MM.1S (cell line): Measurements from ENCODE around the gene MNAT1.

Experiments used
- DNase-seq: peaks from one replicate; pipeline ENCODE4 v3.0.0-alpha.2; 2015
- H2AFZ ChIP-seq: fragments of 300-600 bp; sonication (generic); 2 replicates; pipeline ENCODE4 v1.6.0; 2016; ENCODE audit warnings: antibody characterized with exemption, low read length
- H3F3A ChIP-seq: fragments of 300-600 bp; sonication (generic); 2 replicates; pipeline ENCODE4 v1.6.1; 2016; ENCODE audit warnings: mild to moderate bottlenecking, antibody characterized with exemption, low read length, moderate library complexity, mixed read lengths; ENCODE audit not compliant: insufficient read depth
- H3K27ac ChIP-seq: fragments of 300-600 bp; sonication (generic); 2 replicates; pipeline ENCODE4 v1.5.1; 2016; ENCODE audit warnings: mild to moderate bottlenecking, low read length
- H3K27me3 ChIP-seq: fragments of 300-600 bp; sonication (generic); replicated peaks from 2 replicates; pipeline ENCODE4 v1.6.0; 2016; ENCODE audit warnings: low read length; ENCODE audit not compliant: insufficient read depth
- H3K36me3 ChIP-seq: fragments of 300-600 bp; sonication (generic); replicated peaks from 2 replicates; pipeline ENCODE4 v1.6.1; 2016; ENCODE audit warnings: mild to moderate bottlenecking, low read length, mixed read lengths; ENCODE audit not compliant: insufficient read depth
- H3K4me1 ChIP-seq: fragments of 300-600 bp; sonication (generic); 2 replicates; pipeline ENCODE4 v1.6.1; 2016; ENCODE audit warnings: low read length, mixed read lengths
- H3K4me2 ChIP-seq: fragments of 300-600 bp; sonication (generic); 2 replicates; pipeline ENCODE4 v1.6.0; 2016; ENCODE audit warnings: low read depth, low read length
- H3K4me3 ChIP-seq: fragments of 300-600 bp; sonication (generic); 2 replicates; pipeline ENCODE4 v1.5.1; 2016; ENCODE audit warnings: low read length, mixed read lengths
- H3K79me2 ChIP-seq: fragments of 300-600 bp; sonication (generic); 2 replicates; pipeline ENCODE4 v1.6.1; 2016; ENCODE audit warnings: mixed run types, low read length, mixed read lengths
- H3K9ac ChIP-seq: fragments of 300-600 bp; sonication (generic); 2 replicates; pipeline ENCODE4 v1.6.1; 2016; ENCODE audit warnings: low read length, mixed read lengths
- H3K9me2 ChIP-seq: fragments of 300-600 bp; sonication (generic); replicated peaks from 2 replicates; pipeline ENCODE4 v1.6.1; 2016; ENCODE audit warnings: mild to moderate bottlenecking, low read length, mixed read lengths; ENCODE audit not compliant: insufficient read depth
- H3K9me3 ChIP-seq: fragments of 300-600 bp; sonication (generic); replicated peaks from 2 replicates; pipeline ENCODE4 v1.6.1; 2016; ENCODE audit warnings: mild to moderate bottlenecking, low read length, mixed read lengths; ENCODE audit not compliant: insufficient read depth
- H4K20me1 ChIP-seq: fragments of 300-600 bp; sonication (generic); 2 replicates; pipeline ENCODE4 v1.6.1; 2016; ENCODE audit warnings: mild to moderate bottlenecking, low read length, moderate library complexity, mixed read lengths; ENCODE audit not compliant: insufficient read depth
- CTCF ChIP-seq: fragments of 300-600 bp; sonication (generic); IDR thresholded peaks from 2 replicates; pipeline ENCODE4 v1.5.1; 2016; ENCODE audit warnings: antibody characterized with exemption, low read length, mixed read lengths
- EZH2 ChIP-seq: fragments of 300-600 bp; sonication (generic); optimal IDR thresholded peaks from 2 replicates; pipeline ENCODE3; 2017; ENCODE audit warnings: low read depth, mild to moderate bottlenecking, antibody characterized with exemption, low read length, mixed read lengths
- EZH2phosphoT487 ChIP-seq: fragments of 300-600 bp; sonication (generic); IDR thresholded peaks from 2 replicates; pipeline ENCODE4 v1.6.1; 2018; ENCODE audit warnings: antibody characterized with exemption, low read length

MNAT1 gene

GRCh38 chr14:60807247-60807646 lies 72.7 kb downstream of the MNAT1 start:
- TF ChIP-seq CTCF (no peak), EZH2phosphoT487 (no peak), EZH2 (no peak)
- no peaks in the 10 kb centered on the region for H3K9me3 ChIP-seq
- no peak for DNase-seq
- H3K9ac ChIP-seq = no peak overlapping the region
- no peak overlapping the region for H2AFZ ChIP-seq
- H3F3A ChIP-seq = no peaks in the 10 kb centered on the region
- no peaks in the 10 kb centered on the region for H3K36me3 ChIP-seq
- H3K27ac ChIP-seq = no peak overlapping the region
- no peaks in the 10 kb centered on the region for H3K79me2 ChIP-seq
- no peak overlapping the region for H3K4me2 ChIP-seq
- H4K20me1 ChIP-seq = no peaks in the 10 kb centered on the region
- no peaks in the 10 kb centered on the region for H3K9me2 ChIP-seq
- no peak overlapping the region for H3K4me3 ChIP-seq
- H3K4me1 ChIP-seq = no peaks in the 10 kb centered on the region
- H3K27me3 ChIP-seq = no peaks in the 10 kb centered on the region

- no peak overlapping the region for H2AFZ ChIP-seq
- H3K36me3 ChIP-seq = no peaks in the 10 kb centered on the region
- no peaks in the 10 kb centered on the region for H3K4me1 ChIP-seq
- no peak for DNase-seq
- no peaks in the 10 kb centered on the region for H3K9me3 ChIP-seq
- no peaks in the 10 kb centered on the region for H4K20me1 ChIP-seq
- no peaks in the 10 kb centered on the region for H3K27me3 ChIP-seq
- TF ChIP-seq CTCF = no peak
- no peak for TF ChIP-seq EZH2phosphoT487
- TF ChIP-seq EZH2 = no peak
- no peak overlapping the region for H3K4me3 ChIP-seq
- no peak overlapping the region for H3K27ac ChIP-seq
- no peak overlapping the region for H3K9ac ChIP-seq
- H3K79me2 ChIP-seq = no peaks in the 10 kb centered on the region
- no peaks in the 10 kb centered on the region for H3K9me2 ChIP-seq
- H3K4me2 ChIP-seq = no peak overlapping the region
- no peaks in the 10 kb centered on the region for H3F3A ChIP-seq
Observed at GRCh38 chr14:60807971-60808370, 73.4 kb downstream of the MNAT1 start.

GRCh38 chr14:60812987-60813386 lies 78.4 kb downstream of the MNAT1 start:
- H3K9me3 ChIP-seq = no peaks in the 10 kb centered on the region
- H3K4me2 ChIP-seq = no peak overlapping the region
- no peak overlapping the region for H3K27ac ChIP-seq
- no peaks in the 10 kb centered on the region for H3F3A ChIP-seq
- no peaks in the 10 kb centered on the region for H3K27me3 ChIP-seq
- no peaks in the 10 kb centered on the region for H3K4me1 ChIP-seq
- no peak overlapping the region for H2AFZ ChIP-seq
- H3K79me2 ChIP-seq = no peaks in the 10 kb centered on the region
- no peaks in the 10 kb centered on the region for H3K36me3 ChIP-seq
- H3K9me2 ChIP-seq = no peaks in the 10 kb centered on the region
- no peak overlapping the region for H3K9ac ChIP-seq
- no peak for DNase-seq
- TF ChIP-seq EZH2 (no peak), CTCF (no peak), EZH2phosphoT487 (no peak)
- no peak overlapping the region for H3K4me3 ChIP-seq
- no peaks in the 10 kb centered on the region for H4K20me1 ChIP-seq
